SK-N-SH treated with all-trans-retinoic acid at 6 μM for 48 hours (cell line): Measurements from ENCODE around the gene ABCE1.
"Not testable (repeated sequence)": the region's sequence is repeated elsewhere in the genome, so short reads cannot be mapped to it uniquely, and the experiment has no call there.

Source experiments
- ATAC-seq: fragments of 200-7000 bp; cut with Tn5 transposase; 3 replicates; pipeline ENCODE4 v1.9.1; 2020; ENCODE audit warnings: mild to moderate bottlenecking, moderate library complexity
- ARNTL ChIP-seq: fragments of 450-650 bp; formaldehyde crosslinking; IDR thresholded peaks from 2 replicates; pipeline ENCODE4 v1.5.0; 2020; ENCODE audit warnings: low read depth, mild to moderate bottlenecking, moderate library complexity, borderline replicate concordance
- BACH2 ChIP-seq: fragments of 250-450 bp; sonication (Bioruptor Pico); IDR thresholded peaks from 2 replicates; pipeline ENCODE4 v1.9.0; 2021; ENCODE audit warnings: mild to moderate bottlenecking, borderline replicate concordance
- CSDC2 ChIP-seq: fragments of 250-450 bp; sonication (Bioruptor Pico); IDR thresholded peaks from 2 replicates; pipeline ENCODE4 v1.5.0; 2020; ENCODE audit warnings: mild to moderate bottlenecking, moderate library complexity
- ESRRG ChIP-seq: fragments of 250-450 bp; sonication (Bioruptor Pico); IDR thresholded peaks from 2 replicates; pipeline ENCODE4 v1.6.1; 2021; ENCODE audit warnings: mild to moderate bottlenecking
- GLIS3 ChIP-seq: fragments of 250-450 bp; sonication (Bioruptor Pico); IDR thresholded peaks from 2 replicates; pipeline ENCODE4 v1.5.0; 2020; ENCODE audit warnings: mild to moderate bottlenecking, moderate library complexity
- OSR1 ChIP-seq: fragments of 250-450 bp; sonication (Bioruptor Pico); IDR thresholded peaks from 2 replicates; pipeline ENCODE4 v1.8.0; 2022; ENCODE audit warnings: moderate library complexity, mild to moderate bottlenecking, inconsistent platforms
- PPARA ChIP-seq: fragments of 250-450 bp; sonication (Bioruptor Pico); IDR thresholded peaks from 2 replicates; pipeline ENCODE4 v1.5.0; 2020; ENCODE audit warnings: mild to moderate bottlenecking, borderline replicate concordance
- RARB ChIP-seq: fragments of 250-450 bp; sonication (Bioruptor Pico); IDR thresholded peaks from 2 replicates; pipeline ENCODE4 v1.8.0; 2021; ENCODE audit warnings: mild to moderate bottlenecking, moderate library complexity
- SNAI2 ChIP-seq: fragments of 250-450 bp; sonication (Bioruptor Pico); IDR thresholded peaks from 2 replicates; pipeline ENCODE4 v1.5.0; 2020; ENCODE audit warnings: mild to moderate bottlenecking, moderate library complexity
- TCF4 ChIP-seq: fragments of 250-450 bp; sonication (Bioruptor Pico); IDR thresholded peaks from 2 replicates; pipeline ENCODE4 v1.8.0; 2021; ENCODE audit warnings: mild to moderate bottlenecking, moderate library complexity, borderline replicate concordance
- TOX ChIP-seq: fragments of 250-450 bp; sonication (Bioruptor Pico); IDR thresholded peaks from 2 replicates; pipeline ENCODE4 v1.8.0; 2021; ENCODE audit warnings: mild to moderate bottlenecking, moderate library complexity, borderline replicate concordance
- ZC3H10 ChIP-seq: fragments of 250-450 bp; sonication (Bioruptor Pico); IDR thresholded peaks from 2 replicates; pipeline ENCODE4 v1.5.1; 2021; ENCODE audit warnings: mild to moderate bottlenecking, moderate library complexity
- ZFP3 ChIP-seq: fragments of 250-450 bp; sonication (Bioruptor Pico); IDR thresholded peaks from 2 replicates; pipeline ENCODE4 v1.5.0; 2020; ENCODE audit warnings: mild to moderate bottlenecking, moderate library complexity
- ZFP30 ChIP-seq: fragments of 450-650 bp; formaldehyde crosslinking; IDR thresholded peaks from 2 replicates; pipeline ENCODE4 v1.5.0; 2022; ENCODE audit warnings: mild to moderate bottlenecking, moderate library complexity
- ZNF565 ChIP-seq: fragments of 450-650 bp; formaldehyde crosslinking; conservative IDR thresholded peaks from 2 replicates; pipeline ENCODE4 v1.5.0; 2020; ENCODE audit warnings: low read depth, mild to moderate bottlenecking, moderate library complexity
- ZNF70 ChIP-seq: fragments of 450-650 bp; formaldehyde crosslinking; IDR thresholded peaks from 2 replicates; pipeline ENCODE4 v1.5.0; 2020; ENCODE audit warnings: mild to moderate bottlenecking, moderate library complexity
- ZNF8 ChIP-seq: fragments of 450-650 bp; formaldehyde crosslinking; IDR thresholded peaks from 2 replicates; pipeline ENCODE4 v1.5.0; 2020; ENCODE audit warnings: mild to moderate bottlenecking, moderate library complexity
- TF ChIP-seq, protein P1 (sequence below): fragments of 250-450 bp; sonication (Bioruptor Pico); IDR thresholded peaks from 2 replicates; pipeline ENCODE4 v1.5.1; 2020; ENCODE audit warnings: low read depth, mild to moderate bottlenecking, moderate library complexity
- TF ChIP-seq, protein P2 (sequence below): fragments of 250-450 bp; sonication (Bioruptor Pico); IDR thresholded peaks from 2 replicates; pipeline ENCODE4 v1.5.1; 2021; ENCODE audit warnings: mild to moderate bottlenecking, moderate library complexity
- TF ChIP-seq, protein P3 (sequence below): fragments of 250-450 bp; sonication (Bioruptor Pico); IDR thresholded peaks from 2 replicates; pipeline ENCODE4 v1.5.0; 2020; ENCODE audit warnings: mild to moderate bottlenecking, moderate library complexity

ABCE1 gene

DNA sequence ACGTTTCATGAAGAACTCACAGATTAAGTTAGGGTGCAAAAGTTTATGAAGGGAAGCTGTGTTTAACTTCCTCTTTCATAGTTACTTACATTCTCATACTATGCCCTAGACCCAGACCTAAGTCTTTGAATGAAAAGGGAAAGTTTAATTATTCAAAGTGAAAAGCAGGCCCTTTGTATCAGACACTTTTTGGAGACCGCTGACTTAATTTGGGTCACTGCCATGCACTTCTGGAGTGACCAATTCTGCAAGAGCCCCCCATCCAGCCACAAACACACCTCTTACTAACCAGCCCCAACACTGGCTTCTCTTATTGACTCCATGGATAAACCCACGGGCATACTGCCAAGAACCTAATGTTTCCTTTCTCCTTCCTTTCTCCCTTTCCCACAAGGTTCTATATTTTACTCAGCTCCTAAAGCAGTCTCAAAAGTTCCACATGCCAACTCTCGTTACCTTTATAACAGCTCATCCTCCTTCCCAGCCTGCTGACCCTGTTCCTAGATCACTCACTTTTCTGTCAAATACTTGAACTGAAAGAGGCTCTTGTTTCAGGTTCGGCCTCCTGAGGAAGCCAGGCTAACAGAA lies 34.5 kb downstream of the ABCE1 start:
- peak; percentile 3; the same call in 2 of the 3 replicates for ATAC-seq
- TF ChIP-seq TCF4 (CRISPR knock-in tag): no peak

DNA sequence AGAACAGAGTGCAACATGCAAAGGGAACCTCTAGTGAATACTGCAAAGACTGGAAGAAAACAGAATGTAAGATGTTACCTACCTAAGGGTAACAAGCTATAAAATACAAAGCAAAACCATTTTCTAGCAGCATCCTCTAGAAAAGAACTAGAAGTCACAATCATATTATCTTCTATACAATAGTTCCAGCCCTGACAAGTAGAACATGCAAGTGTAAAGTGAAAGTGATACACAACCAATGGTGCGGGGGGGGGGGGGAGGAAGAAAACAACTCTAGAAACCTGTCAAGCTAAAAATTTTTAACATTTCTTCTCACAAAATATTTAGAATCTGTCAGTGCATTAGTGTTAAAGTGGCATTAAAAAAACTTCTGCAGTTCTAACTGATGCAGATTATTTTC lies 38.1 kb downstream of the ABCE1 start:
- ATAC-seq: not testable (repeated sequence)

DNA sequence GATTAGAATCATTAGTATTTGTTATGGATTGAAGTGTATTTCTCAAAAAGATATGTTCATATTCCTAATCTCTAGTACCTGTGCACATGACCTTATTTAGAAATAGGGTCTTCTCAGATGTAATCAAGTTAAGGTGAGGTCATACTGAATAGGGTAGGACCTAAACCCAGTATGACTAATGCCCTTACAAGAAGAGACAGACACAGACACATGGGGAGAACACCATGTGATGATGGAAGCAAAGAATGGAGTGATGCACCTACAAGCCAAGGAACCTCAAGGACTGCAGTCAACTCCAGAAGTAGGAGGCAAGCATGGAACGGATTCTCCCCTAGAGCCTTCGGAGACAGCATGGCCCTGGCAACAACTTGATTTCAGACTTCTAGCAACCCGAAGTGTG lies 50.9 kb downstream of the ABCE1 start:
- TF ChIP-seq ZFP3 (CRISPR knock-in tag) (no peak), PPARA (CRISPR knock-in tag) (no peak), ZFP30 (CRISPR knock-in tag) (no peak), ZNF8 (no peak), TCF4 (CRISPR knock-in tag) (no peak)
- TF ChIP-seq, protein P1, sequence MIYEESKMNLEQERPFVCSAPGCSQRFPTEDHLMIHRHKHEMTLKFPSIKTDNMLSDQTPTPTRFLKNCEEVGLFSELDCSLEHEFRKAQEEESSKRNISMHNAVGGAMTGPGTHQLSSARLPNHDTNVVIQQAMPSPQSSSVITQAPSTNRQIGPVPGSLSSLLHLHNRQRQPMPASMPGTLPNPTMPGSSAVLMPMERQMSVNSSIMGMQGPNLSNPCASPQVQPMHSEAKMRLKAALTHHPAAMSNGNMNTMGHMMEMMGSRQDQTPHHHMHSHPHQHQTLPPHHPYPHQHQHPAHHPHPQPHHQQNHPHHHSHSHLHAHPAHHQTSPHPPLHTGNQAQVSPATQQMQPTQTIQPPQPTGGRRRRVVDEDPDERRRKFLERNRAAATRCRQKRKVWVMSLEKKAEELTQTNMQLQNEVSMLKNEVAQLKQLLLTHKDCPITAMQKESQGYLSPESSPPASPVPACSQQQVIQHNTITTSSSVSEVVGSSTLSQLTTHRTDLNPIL (CRISPR knock-in tag): no peak
- ATAC-seq: no peak

DNA sequence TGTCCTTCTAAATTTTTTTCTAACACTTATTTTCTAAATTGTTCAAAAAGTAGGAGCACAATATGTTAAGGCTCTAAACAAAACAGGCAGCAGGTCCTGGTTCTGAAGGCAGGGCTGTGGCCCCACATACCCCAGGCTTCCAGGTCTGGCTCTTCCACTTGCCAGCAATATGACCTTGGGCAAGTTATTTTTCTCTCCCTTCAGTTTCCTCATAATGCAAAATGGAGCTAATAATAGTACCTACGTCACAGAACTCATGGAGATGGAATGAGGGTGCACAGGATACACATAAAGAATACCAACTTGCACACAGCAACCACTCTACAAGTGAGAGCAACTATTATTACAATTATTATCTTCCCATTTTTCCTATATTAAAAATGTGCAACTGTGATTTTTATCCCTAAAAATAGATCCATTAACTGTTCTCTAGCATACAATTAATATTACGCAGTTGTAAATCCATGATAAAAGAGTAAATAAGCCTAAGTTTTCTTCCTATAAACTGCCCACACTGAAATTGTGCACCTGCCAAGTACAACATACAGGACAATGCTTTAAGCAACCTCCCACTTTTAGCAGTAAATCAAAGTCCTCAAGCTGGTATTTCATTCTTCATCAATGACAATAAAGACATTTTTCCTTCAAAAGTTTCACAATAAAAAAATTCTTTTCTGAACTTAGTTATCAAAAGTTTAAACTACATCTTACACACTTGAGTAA lies 55.2 kb downstream of the ABCE1 start:
- no peak for TF ChIP-seq ZC3H10 (CRISPR knock-in tag)
- no peak for TF ChIP-seq ARNTL (CRISPR knock-in tag)
- no peak for TF ChIP-seq ZNF70 (CRISPR knock-in tag)
- no peak for TF ChIP-seq ZNF565
- no peak for TF ChIP-seq SNAI2
- TF ChIP-seq, protein P2, sequence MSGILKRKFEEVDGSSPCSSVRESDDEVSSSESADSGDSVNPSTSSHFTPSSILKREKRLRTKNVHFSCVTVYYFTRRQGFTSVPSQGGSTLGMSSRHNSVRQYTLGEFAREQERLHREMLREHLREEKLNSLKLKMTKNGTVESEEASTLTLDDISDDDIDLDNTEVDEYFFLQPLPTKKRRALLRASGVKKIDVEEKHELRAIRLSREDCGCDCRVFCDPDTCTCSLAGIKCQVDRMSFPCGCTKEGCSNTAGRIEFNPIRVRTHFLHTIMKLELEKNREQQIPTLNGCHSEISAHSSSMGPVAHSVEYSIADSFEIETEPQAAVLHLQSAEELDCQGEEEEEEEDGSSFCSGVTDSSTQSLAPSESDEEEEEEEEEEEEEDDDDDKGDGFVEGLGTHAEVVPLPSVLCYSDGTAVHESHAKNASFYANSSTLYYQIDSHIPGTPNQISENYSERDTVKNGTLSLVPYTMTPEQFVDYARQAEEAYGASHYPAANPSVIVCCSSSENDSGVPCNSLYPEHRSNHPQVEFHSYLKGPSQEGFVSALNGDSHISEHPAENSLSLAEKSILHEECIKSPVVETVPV: no peak
- no peak for TF ChIP-seq ZNF8
- TF ChIP-seq, protein P3, sequence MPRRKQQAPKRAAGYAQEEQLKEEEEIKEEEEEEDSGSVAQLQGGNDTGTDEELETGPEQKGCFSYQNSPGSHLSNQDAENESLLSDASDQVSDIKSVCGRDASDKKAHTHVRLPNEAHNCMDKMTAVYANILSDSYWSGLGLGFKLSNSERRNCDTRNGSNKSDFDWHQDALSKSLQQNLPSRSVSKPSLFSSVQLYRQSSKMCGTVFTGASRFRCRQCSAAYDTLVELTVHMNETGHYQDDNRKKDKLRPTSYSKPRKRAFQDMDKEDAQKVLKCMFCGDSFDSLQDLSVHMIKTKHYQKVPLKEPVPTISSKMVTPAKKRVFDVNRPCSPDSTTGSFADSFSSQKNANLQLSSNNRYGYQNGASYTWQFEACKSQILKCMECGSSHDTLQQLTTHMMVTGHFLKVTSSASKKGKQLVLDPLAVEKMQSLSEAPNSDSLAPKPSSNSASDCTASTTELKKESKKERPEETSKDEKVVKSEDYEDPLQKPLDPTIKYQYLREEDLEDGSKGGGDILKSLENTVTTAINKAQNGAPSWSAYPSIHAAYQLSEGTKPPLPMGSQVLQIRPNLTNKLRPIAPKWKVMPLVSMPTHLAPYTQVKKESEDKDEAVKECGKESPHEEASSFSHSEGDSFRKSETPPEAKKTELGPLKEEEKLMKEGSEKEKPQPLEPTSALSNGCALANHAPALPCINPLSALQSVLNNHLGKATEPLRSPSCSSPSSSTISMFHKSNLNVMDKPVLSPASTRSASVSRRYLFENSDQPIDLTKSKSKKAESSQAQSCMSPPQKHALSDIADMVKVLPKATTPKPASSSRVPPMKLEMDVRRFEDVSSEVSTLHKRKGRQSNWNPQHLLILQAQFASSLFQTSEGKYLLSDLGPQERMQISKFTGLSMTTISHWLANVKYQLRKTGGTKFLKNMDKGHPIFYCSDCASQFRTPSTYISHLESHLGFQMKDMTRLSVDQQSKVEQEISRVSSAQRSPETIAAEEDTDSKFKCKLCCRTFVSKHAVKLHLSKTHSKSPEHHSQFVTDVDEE: no peak
- no peak for TF ChIP-seq OSR1 (CRISPR knock-in tag)
- TF ChIP-seq, protein P1 (CRISPR knock-in tag): no peak
- TF ChIP-seq ZFP3 (CRISPR knock-in tag): no peak
- no peak for TF ChIP-seq ESRRG (CRISPR knock-in tag)
- TF ChIP-seq, all 23 proteins: peak for 0
- ATAC-seq: no peak

DNA sequence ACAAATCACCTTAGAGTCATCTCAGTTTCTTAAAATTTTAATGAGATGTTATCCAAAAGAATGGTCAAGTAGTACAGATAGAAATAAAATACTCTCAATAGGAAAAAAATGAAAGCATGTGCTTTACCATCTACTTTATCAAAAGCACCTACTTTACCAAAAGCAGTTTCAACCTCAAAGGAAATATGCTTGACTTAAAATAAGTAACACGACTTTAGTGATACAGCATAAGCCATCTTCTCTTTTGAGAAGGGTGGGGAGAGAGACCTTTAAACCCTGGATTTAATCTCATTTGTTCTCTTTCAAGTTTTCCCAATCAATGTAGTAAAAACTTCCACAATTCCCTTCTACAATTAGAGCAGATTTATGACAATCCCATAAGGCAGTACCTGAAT lies 55.8 kb downstream of the ABCE1 start:
- ATAC-seq: no peak
- TF ChIP-seq ZFP3 (CRISPR knock-in tag) (no peak), CSDC2 (CRISPR knock-in tag) (no peak), OSR1 (CRISPR knock-in tag) (no peak), RARB (no peak), GLIS3 (no peak), BACH2 (no peak), TCF4 (CRISPR knock-in tag) (no peak), ESRRG (CRISPR knock-in tag) (no peak), TOX (CRISPR knock-in tag) (no peak), ARNTL (CRISPR knock-in tag) (no peak), ZNF8 (no peak), ZNF565 (no peak)
- TF ChIP-seq, protein P2: no peak
- TF ChIP-seq, protein P3: no peak
